Measurements from ENCODE around the gene MAPK7. TPM values are rescaled to one million over a fixed set of nuclear protein-coding genes. Genes with fewer than 3 reads are reported as not detected.

MAPK7 gene
- total RNA-seq, 4 donors from 2014 or later = 34.9 to 95.7 (median 61.1) TPM

GRCh38 chr17:19374136-19374535 lies 4.2 kb upstream of the MAPK7 start:
- no peak overlapping the region for H3K4me3 ChIP-seq (ENCODE audit: low read depth, poor library complexity, severe bottlenecking)
- intact Hi-C loops (cut with DNase I; ENCODE audit: low total_unique reads) = no loop called here
- TF ChIP-seq, protein P1, sequence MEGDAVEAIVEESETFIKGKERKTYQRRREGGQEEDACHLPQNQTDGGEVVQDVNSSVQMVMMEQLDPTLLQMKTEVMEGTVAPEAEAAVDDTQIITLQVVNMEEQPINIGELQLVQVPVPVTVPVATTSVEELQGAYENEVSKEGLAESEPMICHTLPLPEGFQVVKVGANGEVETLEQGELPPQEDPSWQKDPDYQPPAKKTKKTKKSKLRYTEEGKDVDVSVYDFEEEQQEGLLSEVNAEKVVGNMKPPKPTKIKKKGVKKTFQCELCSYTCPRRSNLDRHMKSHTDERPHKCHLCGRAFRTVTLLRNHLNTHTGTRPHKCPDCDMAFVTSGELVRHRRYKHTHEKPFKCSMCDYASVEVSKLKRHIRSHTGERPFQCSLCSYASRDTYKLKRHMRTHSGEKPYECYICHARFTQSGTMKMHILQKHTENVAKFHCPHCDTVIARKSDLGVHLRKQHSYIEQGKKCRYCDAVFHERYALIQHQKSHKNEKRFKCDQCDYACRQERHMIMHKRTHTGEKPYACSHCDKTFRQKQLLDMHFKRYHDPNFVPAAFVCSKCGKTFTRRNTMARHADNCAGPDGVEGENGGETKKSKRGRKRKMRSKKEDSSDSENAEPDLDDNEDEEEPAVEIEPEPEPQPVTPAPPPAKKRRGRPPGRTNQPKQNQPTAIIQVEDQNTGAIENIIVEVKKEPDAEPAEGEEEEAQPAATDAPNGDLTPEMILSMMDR (IDR thresholded peaks at IDR 0.05) = no peak
- no peak for TF ChIP-seq POLR2A (IDR thresholded peaks at IDR 0.05)
- DNase-seq (ENCODE audit: low spot score in 2 of 2) = peak in 1 of 2 donors; percentile 74
- whole genome bisulfite sequencing, 2 donors = 85 to 95% methylated on average over 5 of the region's 5 CpGs

DNA sequence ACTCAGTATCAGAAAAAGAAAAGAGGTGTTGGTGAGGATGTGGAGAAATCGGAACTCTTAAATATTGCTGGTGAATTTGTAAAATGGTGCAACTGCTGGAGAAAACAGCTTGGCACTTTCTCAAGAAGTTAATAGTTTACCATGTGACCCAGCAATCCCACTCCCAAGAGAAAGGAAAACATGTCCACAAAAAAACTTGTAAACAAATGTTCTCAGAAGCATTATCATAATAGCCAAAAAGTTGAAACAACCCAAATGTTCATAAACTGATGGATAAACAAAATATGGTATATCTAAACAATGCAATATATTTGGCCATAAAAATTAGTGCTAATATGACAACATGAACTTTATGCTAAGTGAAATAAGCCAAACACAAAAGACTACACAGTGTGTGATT lies 2.6 kb upstream of the MAPK7 start:
- no peak overlapping the region for H3K4me3 ChIP-seq (ENCODE audit: low read depth, poor library complexity, severe bottlenecking)
- intact Hi-C loops (cut with DNase I; ENCODE audit: low total_unique reads) = no loop called here
- TF ChIP-seq POLR2A (IDR thresholded peaks at IDR 0.05) = no peak
- TF ChIP-seq, protein P1 (IDR thresholded peaks at IDR 0.05) = no peak
- 91 to 92% methylated on average over 1 of the region's 1 CpG for WGBS, 2 donors
- DNase-seq (ENCODE audit: low spot score in 2 of 2) = no peak

GRCh38 chr17:19376811-19377210 lies 1.5 kb upstream of the MAPK7 start:
- 26 to 44% methylated on average over 2 of the region's 2 CpGs for WGBS, 2 donors
- TF ChIP-seq, protein P1 (IDR thresholded peaks at IDR 0.05) = no peak
- no peak for TF ChIP-seq POLR2A (IDR thresholded peaks at IDR 0.05)
- DNase-seq (ENCODE audit: low spot score in 2 of 2) = peak in 1 of 2 donors; percentile 54
- intact Hi-C loops (cut with DNase I; ENCODE audit: low total_unique reads) = no loop called here
- H3K4me3 ChIP-seq (ENCODE audit: low read depth, poor library complexity, severe bottlenecking) = no peak overlapping the region

GRCh38 chr17:19377602-19378415 lies 489 bp upstream of the MAPK7 start:
- intact Hi-C loops (cut with DNase I; ENCODE audit: low total_unique reads) = no loop called here
- TF ChIP-seq POLR2A (IDR thresholded peaks at IDR 0.05) = peak in 1 of 2 donors; percentile 2
- TF ChIP-seq, protein P1 (IDR thresholded peaks at IDR 0.05) = no peak
- H3K4me3 ChIP-seq (ENCODE audit: low read depth, poor library complexity, severe bottlenecking) = peak overlapping the region; percentile 49
- 0 to 1% methylated on average over 57 to 67 of the region's 67 CpGs for WGBS, 2 donors
- peak; percentile 97 to 99 for DNase-seq (ENCODE audit: low spot score in 2 of 2)

GRCh38 chr17:19379361-19380065 lies 1.2 kb downstream of the MAPK7 start:
- H3K4me3 ChIP-seq (ENCODE audit: low read depth, poor library complexity, severe bottlenecking) = no peak overlapping the region
- no peak for TF ChIP-seq POLR2A (IDR thresholded peaks at IDR 0.05)
- TF ChIP-seq, protein P1 (IDR thresholded peaks at IDR 0.05) = no peak
- intact Hi-C loops (cut with DNase I; ENCODE audit: low total_unique reads) = no loop called here
- 73 to 76% methylated on average over 13 of the region's 13 CpGs for WGBS, 2 donors
- DNase-seq (ENCODE audit: low spot score in 2 of 2) = peak in 1 of 2 donors; percentile 84

All from lower leg skin (tissue), 4 donors.